Trophoblast cell (in vitro differentiated cells and primary cell): ENCODE data around the gene ALB.

ENCODE experiments used
- DNase-seq, 2 donors: peaks; one replicate each; pipeline ENCODE4 v3.0.0-alpha.2; 2016
- H2AFZ ChIP-seq: 2 replicates; pipeline ENCODE4 v1.6.1; 2013; ENCODE audit warnings: low read length, moderate library complexity, mild to moderate bottlenecking; ENCODE audit not compliant: insufficient read depth, poor library complexity
- H2AK5ac ChIP-seq: 2 replicates; pipeline ENCODE4 v1.6.1; 2013; ENCODE audit warnings: mild to moderate bottlenecking, low read length
- H2BK120ac ChIP-seq: 2 replicates; pipeline ENCODE4 v1.6.1; 2013; ENCODE audit warnings: low read length, mild to moderate bottlenecking, moderate library complexity; ENCODE audit not compliant: insufficient read depth, poor library complexity
- H2BK12ac ChIP-seq: 2 replicates; pipeline ENCODE4 v1.6.1; 2013; ENCODE audit warnings: mild to moderate bottlenecking, low read length, moderate library complexity
- H2BK5ac ChIP-seq: 2 replicates; pipeline ENCODE4 v1.6.1; 2013; ENCODE audit warnings: low read length, low read depth, moderate library complexity, mild to moderate bottlenecking; ENCODE audit not compliant: poor library complexity
- H3K14ac ChIP-seq: 2 replicates; pipeline ENCODE4 v1.6.1; 2013; ENCODE audit warnings: mild to moderate bottlenecking, low read length
- H3K18ac ChIP-seq: 2 replicates; pipeline ENCODE4 v1.6.1; 2013; ENCODE audit warnings: mild to moderate bottlenecking, low read length
- H3K23ac ChIP-seq: 2 replicates; pipeline ENCODE4 v1.6.1; 2013; ENCODE audit warnings: low read length
- H3K27ac ChIP-seq: 2 replicates; pipeline ENCODE4 v1.5.1; 2013; ENCODE audit warnings: low read depth, mild to moderate bottlenecking, inconsistent platforms, low read length, moderate library complexity
- H3K27me3 ChIP-seq: 2 replicates; pipeline ENCODE4 v1.6.1; 2013; ENCODE audit warnings: inconsistent platforms, mild to moderate bottlenecking, low read length, moderate library complexity; ENCODE audit not compliant: insufficient read depth
- H3K36me3 ChIP-seq, 2 experiments: 1 replicate in 1 of 2; 2 replicates in 1 of 2; pipeline ENCODE4 v1.6.1; 2013; ENCODE audit warnings: low read length in 2 of 2, mild to moderate bottlenecking in 2 of 2, moderate library complexity in 1 of 2; ENCODE audit not compliant: insufficient read depth in 2 of 2, control insufficient read depth in 1 of 2
- H3K4ac ChIP-seq: 2 replicates; pipeline ENCODE4 v1.6.1; 2013; ENCODE audit warnings: low read depth, mild to moderate bottlenecking, low read length, moderate library complexity
- H3K4me1 ChIP-seq, 2 experiments: 1 replicate in 1 of 2; 2 replicates in 1 of 2; pipeline ENCODE4 v1.6.1; 2013; ENCODE audit warnings: low read length in 2 of 2, mild to moderate bottlenecking in 2 of 2, moderate library complexity in 1 of 2; ENCODE audit not compliant: insufficient read depth in 2 of 2, control insufficient read depth in 1 of 2
- H3K4me2 ChIP-seq: 2 replicates; pipeline ENCODE4 v1.6.1; 2013; ENCODE audit warnings: inconsistent platforms, mild to moderate bottlenecking, low read length, moderate library complexity
- H3K4me3 ChIP-seq: 2 replicates; pipeline ENCODE4 v1.5.1; 2013; ENCODE audit warnings: mild to moderate bottlenecking, low read depth, low read length, inconsistent platforms
- H3K79me1 ChIP-seq: one replicate; pipeline ENCODE4 v1.6.1; 2013; ENCODE audit warnings: low read length
- H3K79me2 ChIP-seq: 2 replicates; pipeline ENCODE4 v1.6.1; 2013; ENCODE audit warnings: low read length, mild to moderate bottlenecking; ENCODE audit not compliant: control insufficient read depth, insufficient read depth, poor library complexity
- H3K9ac ChIP-seq: 2 replicates; pipeline ENCODE4 v1.6.1; 2013; ENCODE audit warnings: mild to moderate bottlenecking, low read length
- H3K9me3 ChIP-seq: 2 replicates; pipeline ENCODE4 v1.6.1; 2013; ENCODE audit warnings: low read depth, mild to moderate bottlenecking, control low read depth, inconsistent platforms, low read length; ENCODE audit not compliant: insufficient read depth
- H4K12ac ChIP-seq: 2 replicates; pipeline ENCODE4 v1.6.1; 2013; ENCODE audit warnings: low read depth, mild to moderate bottlenecking, low read length, moderate library complexity
- H4K8ac ChIP-seq: 2 replicates; pipeline ENCODE4 v1.6.1; 2013; ENCODE audit warnings: low read depth, mild to moderate bottlenecking, low read length, moderate library complexity
- H4K91ac ChIP-seq: one replicate; pipeline ENCODE4 v1.6.1; 2013; ENCODE audit warnings: low read depth, mild to moderate bottlenecking, low read length, moderate library complexity
- WGBS: extraction: QIAGEN DNeasy Blood & Tissue Kit; methylation state at CpG from one replicate; pipeline ENCODE4 v1.1.7; 2013; ENCODE audit warnings: missing lambda C conversion rate; ENCODE audit not compliant: insufficient read length, insufficient coverage; ENCODE audit errors: extremely low coverage; 5-methylcytosine and 5-hydroxymethylcytosine counted together

The ALB gene

GRCh38 chr4:73416423-73417087, 12.5 kb downstream of the ALB start:
- Histone ChIP-seq H2BK120ac (no peak overlapping the region), H2AK5ac (no peak overlapping the region), H2AFZ (no peak overlapping the region), H4K91ac (no peak overlapping the region), H3K79me2 (no peaks in the 10 kb centered on the region), H4K12ac (no peak overlapping the region), H3K27ac (no peak overlapping the region), H4K8ac (no peak overlapping the region), H3K27me3 (no peaks in the 10 kb centered on the region), H3K9me3 (no peaks in the 10 kb centered on the region), H2BK5ac (no peak overlapping the region), H3K36me3 (no peaks in the 10 kb centered on the region), H3K4me3 (no peak overlapping the region), H3K4me2 (no peak overlapping the region), H3K18ac (no peak overlapping the region), H3K4ac (no peak overlapping the region), H3K23ac (no peak overlapping the region), H3K14ac (no peak overlapping the region), H3K9ac (no peak overlapping the region), H2BK12ac (no peak overlapping the region), H3K4me1 (no peaks in the 10 kb centered on the region), H3K79me1 (no peaks in the 10 kb centered on the region)
- no peak for DNase-seq
- WGBS, result no CpG with 5 or more reads among the region's 2 CpGs

- Histone ChIP-seq H4K8ac (no peak overlapping the region), H4K91ac (no peak overlapping the region), H3K4me1 (no peaks in the 10 kb centered on the region), H3K9me3 (no peaks in the 10 kb centered on the region), H3K23ac (no peak overlapping the region), H3K18ac (no peak overlapping the region), H2AFZ (no peak overlapping the region), H3K79me1 (no peaks in the 10 kb centered on the region), H3K4me2 (no peak overlapping the region), H2BK120ac (no peak overlapping the region), H4K12ac (no peak overlapping the region), H3K4ac (no peak overlapping the region), H3K27me3 (no peaks in the 10 kb centered on the region), H3K4me3 (no peak overlapping the region), H3K79me2 (no peaks in the 10 kb centered on the region), H2AK5ac (no peak overlapping the region), H2BK5ac (no peak overlapping the region), H3K14ac (no peak overlapping the region), H3K27ac (no peak overlapping the region), H3K36me3 (no peaks in the 10 kb centered on the region), H2BK12ac (no peak overlapping the region), H3K9ac (no peak overlapping the region)
- no CpG with 5 or more reads among the region's 2 CpGs for WGBS
- DNase-seq, result no peak
Observed at GRCh38 chr4:73417342-73417741, 13.3 kb downstream of the ALB start.

GRCh38 chr4:73417973-73418372, 13.9 kb downstream of the ALB start:
- H3K27me3 ChIP-seq, result no peaks in the 10 kb centered on the region
- H3K4ac ChIP-seq, result no peak overlapping the region
- H3K4me2 ChIP-seq, result no peak overlapping the region
- no peaks in the 10 kb centered on the region for H3K36me3 ChIP-seq
- no peak overlapping the region for H2AK5ac ChIP-seq
- no peak overlapping the region for H3K18ac ChIP-seq
- no peak overlapping the region for H3K14ac ChIP-seq
- H3K9ac ChIP-seq, result no peak overlapping the region
- no peak overlapping the region for H3K27ac ChIP-seq
- no peak overlapping the region for H2AFZ ChIP-seq
- no peak overlapping the region for H3K23ac ChIP-seq
- H3K4me3 ChIP-seq, result no peak overlapping the region
- H3K79me1 ChIP-seq, result no peaks in the 10 kb centered on the region
- no CpG with 5 or more reads among the region's 6 CpGs for WGBS
- H2BK12ac ChIP-seq, result no peak overlapping the region
- H2BK5ac ChIP-seq, result no peak overlapping the region
- H4K12ac ChIP-seq, result no peak overlapping the region
- no peak overlapping the region for H2BK120ac ChIP-seq
- no peak for DNase-seq
- H3K9me3 ChIP-seq, result no peaks in the 10 kb centered on the region
- H3K79me2 ChIP-seq, result no peaks in the 10 kb centered on the region
- H4K91ac ChIP-seq, result no peak overlapping the region
- no peaks in the 10 kb centered on the region for H3K4me1 ChIP-seq
- no peak overlapping the region for H4K8ac ChIP-seq

GRCh38 chr4:73418677-73419076, 14.6 kb downstream of the ALB start:
- Histone ChIP-seq H4K8ac (no peak overlapping the region), H3K4me2 (no peak overlapping the region), H2BK120ac (no peak overlapping the region), H3K79me1 (no peaks in the 10 kb centered on the region), H2AFZ (no peak overlapping the region), H3K9me3 (no peaks in the 10 kb centered on the region), H3K9ac (no peak overlapping the region), H3K27ac (no peak overlapping the region), H4K91ac (no peak overlapping the region), H3K36me3 (no peaks in the 10 kb centered on the region), H4K12ac (no peak overlapping the region), H3K4me1 (no peaks in the 10 kb centered on the region), H3K4ac (no peak overlapping the region), H3K18ac (no peak overlapping the region), H3K14ac (no peak overlapping the region), H3K23ac (no peak overlapping the region), H2AK5ac (no peak overlapping the region), H3K27me3 (no peaks in the 10 kb centered on the region), H2BK12ac (no peak overlapping the region), H3K79me2 (no peaks in the 10 kb centered on the region), H2BK5ac (no peak overlapping the region), H3K4me3 (no peak overlapping the region)
- DNase-seq, result no peak
- WGBS, result no CpG with 5 or more reads among the region's 1 CpG
